Spinal cord (tissue), 10 donors: ENCODE measurements around the gene PDC. TPM values are rescaled to one million over a fixed set of nuclear protein-coding genes. Genes with fewer than 3 reads are reported as not detected.
"Not testable (repeated sequence)": the region's sequence is repeated elsewhere in the genome, so short reads cannot be mapped to it uniquely, and the experiment has no call there.

ENCODE experiments used
- DNase-seq, 6 donors: peaks; one replicate each; pipeline versions ENCODE4 v3.0.0 to v3.0.0-alpha.2; 2013 to 2015; ENCODE audit warnings: low spot score in 6 of 6, low read depth in 4 of 6
- H3K27ac ChIP-seq: one replicate; pipeline ENCODE4 v1.5.1; 2013; ENCODE audit warnings: low read depth, low read length, control low read depth
- H3K27me3 ChIP-seq: one replicate; pipeline ENCODE4 v1.6.1; 2013; ENCODE audit warnings: low read length; ENCODE audit not compliant: control insufficient read depth, insufficient read depth
- H3K36me3 ChIP-seq: one replicate; pipeline ENCODE4 v1.6.1; 2013; ENCODE audit warnings: low read length; ENCODE audit not compliant: control insufficient read depth, insufficient read depth
- H3K4me1 ChIP-seq: one replicate; pipeline ENCODE4 v1.6.1; 2013; ENCODE audit warnings: low read length; ENCODE audit not compliant: control insufficient read depth, insufficient read depth
- H3K4me3 ChIP-seq: one replicate; pipeline ENCODE4 v1.5.1; 2013; ENCODE audit warnings: low read depth, low read length, control low read depth
- H3K9me3 ChIP-seq: one replicate; pipeline ENCODE4 v1.6.1; 2013; ENCODE audit warnings: low read length; ENCODE audit not compliant: control insufficient read depth, insufficient read depth
- WGBS: methylation state at CpG from one replicate; pipeline ENCODE4 v1.1.5; 2013; ENCODE audit warnings: missing lambda C conversion rate; ENCODE audit not compliant: insufficient coverage; 5-methylcytosine and 5-hydroxymethylcytosine counted together
- polyA plus RNA-seq, 2 donors: library from polyadenylated mRNA; unstranded; fragments of 120-200 nt; gene quantifications; one replicate each; pipeline ENCODE4 v1.2.1, GENCODE V29; 2013; ENCODE audit not compliant: insufficient read length in 2 of 2
- total RNA-seq, 2 donors: library from RNA; depleted of rRNA in 1 of 2; stranded (reverse); fragments of 120-200 nt in 1 of 2; fragments of >200 nt in 1 of 2; gene quantifications; one replicate each; pipeline versions ENCODE4 v1.2.3 to v1.2.4, GENCODE V29; 2013 to 2014
- donor health status: healthy.

PDC gene
- total and polyA plus RNA-seq, 4 donors, result 0.56 to 0.62 TPM; not detected in 2

DNA sequence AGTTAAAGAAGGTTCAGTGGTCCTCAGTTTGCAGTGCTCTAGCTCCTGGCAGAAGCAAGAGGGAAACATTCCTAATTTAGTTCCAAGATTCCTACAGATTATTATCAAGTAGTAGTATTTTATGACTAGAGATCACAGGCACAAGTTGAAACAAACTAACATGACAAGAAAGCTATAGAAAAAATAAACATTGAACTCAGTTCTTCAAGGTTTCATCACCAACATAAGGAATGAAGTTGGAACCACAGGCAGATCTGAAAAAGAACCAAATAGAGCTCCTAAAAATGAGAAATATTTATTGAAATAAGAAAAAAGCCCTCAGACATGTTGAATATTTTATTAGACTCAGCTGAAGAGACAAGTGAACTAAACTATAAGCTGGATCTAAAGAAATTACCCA, 40.6 kb downstream of the PDC start:
- Histone ChIP-seq H3K4me1 (no peaks in the 10 kb centered on the region), H3K27ac (no peak overlapping the region), H3K36me3 (peaks cover 4% of the 10 kb centered on the region), H3K27me3 (no peaks in the 10 kb centered on the region), H3K4me3 (no peak overlapping the region), H3K9me3 (no peaks in the 10 kb centered on the region)
- DNase-seq, result no peak

DNA sequence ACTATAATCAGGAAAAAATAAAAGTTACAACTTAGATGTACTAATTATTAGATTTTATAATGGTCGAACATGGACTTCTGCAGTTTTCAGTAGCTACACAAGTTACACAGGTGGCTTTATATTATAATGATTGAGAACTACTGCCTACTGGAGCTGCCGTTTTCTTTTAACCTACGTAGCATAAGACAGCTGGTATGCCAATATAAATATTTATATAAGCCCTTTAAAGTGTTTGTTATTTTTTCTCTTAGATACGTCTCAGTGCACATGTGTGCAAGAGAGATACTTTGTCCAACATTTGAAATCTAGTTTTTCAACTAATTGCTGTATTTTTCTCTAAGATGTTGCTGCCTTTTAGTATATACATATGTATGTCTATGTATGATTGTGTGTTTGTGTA, 42.4 kb downstream of the PDC start:
- H3K9me3 ChIP-seq, result no peaks in the 10 kb centered on the region
- no peak overlapping the region for H3K4me3 ChIP-seq
- H3K36me3 ChIP-seq, result peaks cover 4% of the 10 kb centered on the region
- H3K27me3 ChIP-seq, result no peaks in the 10 kb centered on the region
- WGBS, result no CpG with 5 or more reads among the region's 4 CpGs
- no peak overlapping the region for H3K27ac ChIP-seq
- H3K4me1 ChIP-seq, result no peaks in the 10 kb centered on the region
- no peak for DNase-seq

DNA sequence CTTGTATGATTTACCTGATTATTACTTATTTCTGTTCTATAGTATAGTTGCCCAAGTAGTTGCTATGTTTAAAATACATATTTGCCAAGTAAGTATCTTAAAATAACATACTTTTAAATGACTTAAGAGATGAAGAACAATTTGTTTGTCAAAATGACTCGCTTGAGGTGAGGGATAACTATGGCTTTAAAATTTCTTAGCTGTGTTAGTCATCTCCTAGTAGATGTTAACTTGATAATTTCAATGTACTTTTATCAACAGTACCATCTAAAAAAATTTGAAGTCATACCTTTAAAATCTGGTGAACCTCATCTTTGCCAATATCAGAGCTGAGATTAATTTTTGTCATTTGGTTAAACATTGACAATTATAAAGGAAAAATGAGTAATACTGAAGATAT, 47.6 kb downstream of the PDC start:
- Histone ChIP-seq H3K27me3 (no peaks in the 10 kb centered on the region), H3K9me3 (no peaks in the 10 kb centered on the region), H3K4me3 (no peak overlapping the region), H3K4me1 (no peaks in the 10 kb centered on the region), H3K36me3 (peaks cover 2% of the 10 kb centered on the region), H3K27ac (no peak overlapping the region)
- no CpG with 5 or more reads among the region's 1 CpG for WGBS
- DNase-seq, result no peak

DNA sequence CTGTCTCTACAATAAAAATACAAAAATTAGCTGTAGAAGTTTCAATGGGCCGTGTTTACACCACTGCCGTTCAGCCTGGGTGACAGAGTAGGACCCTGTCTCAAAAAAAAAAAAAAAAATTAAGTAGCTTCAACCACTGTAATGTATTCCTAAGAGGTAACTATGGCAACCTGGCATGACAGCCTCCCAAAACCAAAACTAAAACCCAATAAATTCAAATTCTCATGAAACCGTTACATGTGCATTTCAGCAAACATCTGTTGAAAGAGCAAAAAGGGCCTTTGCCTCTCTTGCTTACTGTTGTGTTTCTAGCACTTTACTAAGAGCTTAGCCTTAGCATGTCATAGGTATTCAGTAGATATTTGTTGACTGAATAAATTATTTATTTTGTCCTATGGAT, 51.8 kb downstream of the PDC start:
- no peak for DNase-seq
- Histone ChIP-seq H3K36me3 (peaks cover 2% of the 10 kb centered on the region), H3K4me1 (no peaks in the 10 kb centered on the region), H3K4me3 (no peak overlapping the region), H3K27ac (no peak overlapping the region), H3K9me3 (no peaks in the 10 kb centered on the region), H3K27me3 (no peaks in the 10 kb centered on the region)
- no CpG with 5 or more reads among the region's 3 CpGs for WGBS

DNA sequence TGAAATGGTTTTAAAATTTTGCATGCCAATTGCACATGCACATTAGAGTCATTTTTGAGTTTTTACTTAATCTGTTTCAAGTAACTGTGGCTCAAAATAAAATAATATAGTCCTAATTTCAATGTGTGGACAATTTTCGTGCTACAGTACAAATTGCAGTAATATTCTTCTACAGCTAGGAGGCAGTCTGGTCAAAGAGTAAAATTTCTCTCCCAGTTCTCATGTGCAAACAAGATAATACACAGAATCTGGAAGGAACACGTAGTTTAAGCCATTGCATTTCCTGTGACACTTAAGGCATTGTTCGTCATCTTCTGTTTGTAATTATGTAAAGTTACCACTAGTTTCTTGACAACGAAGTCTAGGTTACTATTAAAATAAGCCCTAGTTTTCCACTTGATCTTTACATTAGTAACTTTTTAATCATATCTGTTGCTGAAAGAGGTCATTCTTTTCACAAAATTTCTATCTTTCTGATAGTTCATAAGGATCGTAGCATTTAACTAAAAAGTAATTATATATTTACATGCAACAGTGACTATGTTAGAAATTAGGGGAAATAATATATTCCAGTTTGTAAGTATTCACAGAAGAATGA, 56.4 kb downstream of the PDC start:
- H3K36me3 ChIP-seq, result peaks cover 12% of the 10 kb centered on the region
- no peak overlapping the region for H3K27ac ChIP-seq
- H3K9me3 ChIP-seq, result no peaks in the 10 kb centered on the region
- DNase-seq, result peak in 4 of 6 donors; percentile 5 to 69 (median 25)
- no CpG with 5 or more reads among the region's 5 CpGs for WGBS
- no peaks in the 10 kb centered on the region for H3K27me3 ChIP-seq
- no peak overlapping the region for H3K4me3 ChIP-seq
- no peaks in the 10 kb centered on the region for H3K4me1 ChIP-seq

DNA sequence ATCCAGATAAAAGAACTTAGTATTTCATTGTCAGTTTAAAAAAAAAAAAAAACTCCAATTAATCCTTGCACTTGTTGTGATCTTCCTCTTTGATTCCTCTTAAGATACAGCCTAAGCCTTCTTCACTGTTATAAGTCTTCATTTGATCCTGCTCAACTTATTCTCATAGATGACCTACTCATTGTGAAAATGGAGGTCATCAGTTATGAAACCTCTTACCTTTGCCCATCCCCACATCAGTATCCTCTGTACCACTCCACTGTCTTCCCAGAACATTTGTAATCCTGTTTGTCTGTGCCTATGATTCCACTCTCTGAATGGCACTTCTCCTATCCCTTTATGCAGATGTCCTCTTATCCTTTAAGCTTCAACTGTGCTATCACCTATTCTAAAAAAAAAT, 57.3 kb downstream of the PDC start:
- Histone ChIP-seq H3K9me3 (no peaks in the 10 kb centered on the region), H3K27ac (no peak overlapping the region), H3K36me3 (peaks cover 14% of the 10 kb centered on the region), H3K4me3 (no peak overlapping the region), H3K27me3 (no peaks in the 10 kb centered on the region), H3K4me1 (no peaks in the 10 kb centered on the region)
- no peak for DNase-seq

DNA sequence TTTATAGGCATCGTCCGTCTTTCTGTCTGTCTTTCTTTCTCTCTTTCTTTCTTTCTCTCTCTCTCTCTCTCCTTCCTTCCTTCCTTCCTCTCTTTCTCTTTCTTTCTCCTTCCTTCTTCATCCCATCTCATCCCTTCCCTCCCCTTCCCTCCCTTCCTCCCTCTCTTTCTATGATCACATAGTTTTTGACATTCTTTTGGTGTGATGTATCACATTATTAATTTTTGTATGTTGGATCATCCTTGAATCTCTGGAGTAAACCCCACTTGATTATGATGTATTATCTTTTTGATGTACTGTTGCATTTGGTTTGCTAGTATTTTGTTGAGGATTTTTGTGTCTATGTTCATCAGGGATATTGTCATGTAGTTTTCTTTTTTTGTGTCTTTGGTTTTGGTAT, 59.5 kb downstream of the PDC start:
- not testable (repeated sequence) for H3K27ac ChIP-seq, H3K27me3 ChIP-seq, H3K9me3 ChIP-seq, H3K4me1 ChIP-seq, DNase-seq, H3K4me3 ChIP-seq
- H3K36me3 ChIP-seq, result peaks cover 14% of the 10 kb centered on the region
- 93% methylated on average over 2 of the region's 2 CpGs for WGBS

Other genes with a start within 250 kb of the PDC start
- gene PRG4, start 164.8 kb downstream of the PDC start, total RNA-seq, result 1 to 10 TPM; 6.2 to 8.9 TPM
- 10 to 100 TPM in 1 of 2 donors, under 1 TPM in 1; 0.78 to 10.6 TPM for gene PRG4, start 164.8 kb downstream of the PDC start, polyA plus RNA-seq
- gene TPR, start 85.9 kb downstream of the PDC start, total RNA-seq, result 100 to 1,000 TPM in 1 of 2 donors, 10 to 100 TPM in 1; 88.7 to 120 TPM
- 10 to 100 TPM; 65.3 to 74.1 TPM for gene TPR, start 85.9 kb downstream of the PDC start, polyA plus RNA-seq
- 10 to 100 TPM; 35.7 to 55.3 TPM for gene ODR4, start 85.3 kb downstream of the PDC start, total RNA-seq
- 10 to 100 TPM; 20.1 to 20.3 TPM for gene ODR4, start 85.3 kb downstream of the PDC start, polyA plus RNA-seq
- gene PTGS2, start 219.3 kb upstream of the PDC start, total RNA-seq, result 1 to 10 TPM; 3.4 to 4.3 TPM
- gene PTGS2, start 219.3 kb upstream of the PDC start, polyA plus RNA-seq, result under 1 TPM; 0.76 to 0.84 TPM